IPS-20b (cell line): Measurements from ENCODE around the gene ZNF710.

Experiments used
- H3K27ac ChIP-seq: one replicate; pipeline ENCODE4 v1.5.1; 2013; ENCODE audit warnings: low read length
- H3K27me3 ChIP-seq: 2 replicates; pipeline ENCODE4 v1.6.1; 2013; ENCODE audit warnings: mild to moderate bottlenecking, low read length, inconsistent platforms; ENCODE audit not compliant: insufficient read depth
- H3K36me3 ChIP-seq: 2 replicates; pipeline ENCODE4 v1.6.1; 2013; ENCODE audit warnings: low read depth, mild to moderate bottlenecking, inconsistent platforms, low read length, moderate library complexity; ENCODE audit not compliant: insufficient read depth
- H3K4me1 ChIP-seq: 2 replicates; pipeline ENCODE4 v1.6.1; 2013; ENCODE audit warnings: mild to moderate bottlenecking, control low read depth, inconsistent platforms, low read length, moderate library complexity; ENCODE audit not compliant: insufficient read depth
- H3K4me3 ChIP-seq: 2 replicates; pipeline ENCODE4 v1.5.1; 2013; ENCODE audit warnings: mild to moderate bottlenecking, low read length, inconsistent platforms
- H3K9ac ChIP-seq: 2 replicates; pipeline ENCODE4 v1.6.1; 2013; ENCODE audit warnings: low read depth, mild to moderate bottlenecking, inconsistent platforms, low read length, moderate library complexity
- H3K9me3 ChIP-seq: 2 replicates; pipeline ENCODE4 v1.6.1; 2013; ENCODE audit warnings: mild to moderate bottlenecking, low read depth, low read length, inconsistent platforms; ENCODE audit not compliant: insufficient read depth

Gene ZNF710

DNA sequence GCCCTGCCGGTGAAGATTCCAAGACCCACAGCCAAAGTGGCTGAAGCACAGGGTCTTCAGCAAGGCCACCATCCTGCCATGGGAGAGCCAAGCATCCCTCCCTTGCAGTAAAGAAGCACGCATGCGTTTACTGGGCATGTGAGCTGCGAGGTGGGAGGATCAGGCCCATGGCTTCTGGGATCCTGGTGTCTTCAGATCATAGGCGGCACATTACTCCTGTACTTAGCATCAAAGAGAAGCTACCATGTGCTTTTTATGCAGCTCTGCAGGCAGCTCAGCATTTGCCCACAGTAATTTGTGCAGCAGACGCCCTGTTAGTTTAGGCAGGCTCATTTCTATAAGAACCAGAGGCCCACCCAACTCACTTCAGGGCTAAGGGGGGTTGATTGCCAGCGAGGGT is 55.4 kb downstream of the ZNF710 start:
- H3K4me3 ChIP-seq = no peak overlapping the region
- H3K4me1 ChIP-seq = peaks cover 22% of the 10 kb centered on the region; the same call in 1 of the 2 replicates
- no peak overlapping the region for H3K27ac ChIP-seq
- no peaks in the 10 kb centered on the region for H3K36me3 ChIP-seq
- H3K9me3 ChIP-seq = no peaks in the 10 kb centered on the region
- no peaks in the 10 kb centered on the region for H3K27me3 ChIP-seq
- H3K9ac ChIP-seq = no peak overlapping the region

GRCh38 chr15:90058308-90058707 is 57.2 kb downstream of the ZNF710 start:
- H3K27ac ChIP-seq = no peak overlapping the region
- H3K4me1 ChIP-seq = peaks cover 38% of the 10 kb centered on the region; the same call in 1 of the 2 replicates
- H3K9me3 ChIP-seq = no peaks in the 10 kb centered on the region
- H3K27me3 ChIP-seq = no peaks in the 10 kb centered on the region
- no peak overlapping the region for H3K9ac ChIP-seq
- H3K4me3 ChIP-seq = no peak overlapping the region
- no peaks in the 10 kb centered on the region for H3K36me3 ChIP-seq

- H3K9ac ChIP-seq = no peak overlapping the region
- H3K27ac ChIP-seq = peak overlapping the region; percentile 36
- H3K27me3 ChIP-seq = no peaks in the 10 kb centered on the region
- no peaks in the 10 kb centered on the region for H3K9me3 ChIP-seq
- H3K36me3 ChIP-seq = no peaks in the 10 kb centered on the region
- no peak overlapping the region for H3K4me3 ChIP-seq
- peaks cover 43% of the 10 kb centered on the region; the same call in 1 of the 2 replicates for H3K4me1 ChIP-seq
Observed at GRCh38 chr15:90058775-90059174, 57.7 kb downstream of the ZNF710 start.

GRCh38 chr15:90059208-90059985 is 58.3 kb downstream of the ZNF710 start:
- Histone ChIP-seq H3K4me1 (peaks cover 46% of the 10 kb centered on the region; the same call in 1 of the 2 replicates), H3K27ac (peak overlapping the region; percentile 36), H3K27me3 (no peaks in the 10 kb centered on the region), H3K9me3 (no peaks in the 10 kb centered on the region), H3K9ac (peak overlapping the region; percentile 40; the same call in 1 of the 2 replicates), H3K4me3 (no peak overlapping the region), H3K36me3 (no peaks in the 10 kb centered on the region)

DNA sequence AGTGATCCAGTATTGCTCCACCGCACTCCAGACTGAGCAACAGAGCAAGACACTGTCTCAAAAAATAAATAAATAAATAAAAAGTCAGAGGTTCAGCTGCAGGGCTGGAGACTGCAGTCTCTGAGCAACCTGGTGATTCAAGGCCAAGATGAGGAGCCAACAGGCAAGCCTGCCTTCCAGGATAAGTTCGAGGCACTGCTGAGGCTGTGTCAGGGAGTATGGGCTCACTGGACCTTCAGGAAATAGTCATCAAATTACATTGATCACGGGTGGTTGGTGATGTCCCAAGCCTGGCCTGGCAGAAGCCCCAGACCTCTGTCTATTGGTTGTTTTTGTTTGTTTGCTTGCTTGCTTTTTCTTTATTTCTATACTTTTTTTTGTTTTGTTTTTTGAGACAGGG is 59.7 kb downstream of the ZNF710 start:
- Histone ChIP-seq H3K27me3 (no peaks in the 10 kb centered on the region), H3K4me3 (no peak overlapping the region), H3K36me3 (no peaks in the 10 kb centered on the region), H3K27ac (no peak overlapping the region), H3K4me1 (peaks cover 43% of the 10 kb centered on the region; the same call in 1 of the 2 replicates), H3K9me3 (no peaks in the 10 kb centered on the region), H3K9ac (no peak overlapping the region)

DNA sequence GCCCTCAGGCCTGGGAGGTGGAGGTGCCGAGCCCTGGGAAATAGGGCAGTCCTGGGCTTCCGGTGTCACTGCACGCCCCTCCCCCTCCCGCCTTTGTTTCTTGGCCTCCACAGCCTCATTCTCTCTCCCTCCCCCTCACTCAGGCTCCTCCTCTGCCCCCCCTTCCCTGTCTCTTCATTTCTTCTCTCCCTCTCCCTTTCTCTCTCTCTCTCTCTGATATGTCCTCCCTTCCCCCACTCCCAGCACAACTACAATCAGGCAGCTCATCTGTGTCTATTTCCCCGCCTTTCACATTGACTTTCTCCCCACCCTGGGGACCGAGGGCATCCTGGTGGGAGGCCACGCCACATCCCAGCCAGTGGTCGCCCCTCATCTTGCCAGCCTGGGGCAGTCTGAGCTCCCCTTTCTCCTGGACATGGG is 60.9 kb downstream of the ZNF710 start:
- H3K9ac ChIP-seq = peak overlapping the region; percentile 75; the same call in 1 of the 2 replicates
- H3K27ac ChIP-seq = peak overlapping the region; percentile 91
- H3K4me1 ChIP-seq = peaks cover 43% of the 10 kb centered on the region; the same call in 1 of the 2 replicates
- H3K9me3 ChIP-seq = no peaks in the 10 kb centered on the region
- H3K36me3 ChIP-seq = no peaks in the 10 kb centered on the region
- H3K27me3 ChIP-seq = no peaks in the 10 kb centered on the region
- H3K4me3 ChIP-seq = peak overlapping the region; percentile 39; the same call in 1 of the 2 replicates

DNA sequence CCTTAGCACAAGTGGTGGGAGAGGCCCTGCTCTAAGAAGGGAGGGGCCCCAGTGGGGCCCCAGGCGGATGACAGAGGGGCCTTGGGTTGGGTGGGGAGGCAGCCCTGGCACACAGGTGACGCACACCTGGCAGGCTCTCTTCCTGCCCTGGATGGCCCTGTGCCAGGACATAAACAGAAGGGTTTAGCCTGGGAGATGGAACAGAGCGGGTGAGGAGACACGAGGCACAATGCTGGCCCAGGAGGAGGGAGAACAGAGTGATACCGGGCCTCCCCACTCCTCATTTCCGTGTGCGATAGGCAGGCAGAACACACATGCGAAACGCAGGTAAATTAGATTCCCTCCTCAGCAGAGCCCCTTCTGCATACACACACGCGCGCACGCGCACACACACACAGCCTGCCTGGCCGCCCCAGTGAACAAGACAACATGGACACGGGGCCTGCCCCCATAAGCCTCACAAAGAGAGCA is 61.4 kb downstream of the ZNF710 start:
- peak overlapping the region; percentile 75; the same call in 1 of the 2 replicates for H3K9ac ChIP-seq
- peaks cover 43% of the 10 kb centered on the region; the same call in 1 of the 2 replicates for H3K4me1 ChIP-seq

GRCh38 chr15:90062973-90063769 is 62.0 kb downstream of the ZNF710 start:
- no peaks in the 10 kb centered on the region for H3K9me3 ChIP-seq
- peaks cover 43% of the 10 kb centered on the region; the same call in 1 of the 2 replicates for H3K4me1 ChIP-seq
- peaks cover 4% of the 10 kb centered on the region for H3K36me3 ChIP-seq
- H3K27ac ChIP-seq = peak overlapping the region; percentile 91
- H3K4me3 ChIP-seq = no peak overlapping the region
- no peaks in the 10 kb centered on the region for H3K27me3 ChIP-seq
- peak overlapping the region; percentile 75; the same call in 1 of the 2 replicates for H3K9ac ChIP-seq

More for the DNA sequence above, 61.4 kb downstream of the ZNF710 start:
- Histone ChIP-seq H3K27ac (peak overlapping the region; percentile 91), H3K9me3 (no peaks in the 10 kb centered on the region), H3K4me3 (peak overlapping the region; percentile 39; the same call in 1 of the 2 replicates), H3K27me3 (no peaks in the 10 kb centered on the region), H3K36me3 (no peaks in the 10 kb centered on the region)

DNA sequence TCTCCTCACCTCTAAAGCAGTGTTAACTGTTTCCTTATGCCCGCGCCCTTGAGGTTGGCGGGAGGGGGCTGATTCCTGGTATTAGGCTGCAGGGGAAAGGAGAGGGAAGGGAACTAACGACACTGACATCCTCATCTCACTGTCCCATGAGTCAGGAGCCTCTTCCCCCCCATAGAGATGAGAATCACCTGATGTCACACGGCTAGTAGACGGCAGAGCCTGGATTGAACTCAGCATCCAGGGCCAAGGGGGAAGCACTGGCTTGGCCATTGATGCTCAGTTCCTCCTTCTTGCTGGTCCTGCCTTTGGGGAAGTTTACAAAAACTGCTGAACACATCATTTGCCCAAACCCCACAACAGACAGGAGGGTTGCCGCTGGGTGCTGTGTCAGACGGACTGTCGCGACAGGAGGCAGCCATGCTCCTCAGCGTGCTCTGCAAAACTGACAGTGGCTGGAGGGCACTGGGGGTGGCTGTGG is 62.7 kb downstream of the ZNF710 start:
- Histone ChIP-seq H3K27me3 (no peaks in the 10 kb centered on the region), H3K27ac (peak overlapping the region; percentile 5), H3K36me3 (peaks cover 10% of the 10 kb centered on the region), H3K4me3 (no peak overlapping the region), H3K4me1 (peaks cover 43% of the 10 kb centered on the region; the same call in 1 of the 2 replicates), H3K9me3 (no peaks in the 10 kb centered on the region), H3K9ac (peak overlapping the region; percentile 75; the same call in 1 of the 2 replicates)

DNA sequence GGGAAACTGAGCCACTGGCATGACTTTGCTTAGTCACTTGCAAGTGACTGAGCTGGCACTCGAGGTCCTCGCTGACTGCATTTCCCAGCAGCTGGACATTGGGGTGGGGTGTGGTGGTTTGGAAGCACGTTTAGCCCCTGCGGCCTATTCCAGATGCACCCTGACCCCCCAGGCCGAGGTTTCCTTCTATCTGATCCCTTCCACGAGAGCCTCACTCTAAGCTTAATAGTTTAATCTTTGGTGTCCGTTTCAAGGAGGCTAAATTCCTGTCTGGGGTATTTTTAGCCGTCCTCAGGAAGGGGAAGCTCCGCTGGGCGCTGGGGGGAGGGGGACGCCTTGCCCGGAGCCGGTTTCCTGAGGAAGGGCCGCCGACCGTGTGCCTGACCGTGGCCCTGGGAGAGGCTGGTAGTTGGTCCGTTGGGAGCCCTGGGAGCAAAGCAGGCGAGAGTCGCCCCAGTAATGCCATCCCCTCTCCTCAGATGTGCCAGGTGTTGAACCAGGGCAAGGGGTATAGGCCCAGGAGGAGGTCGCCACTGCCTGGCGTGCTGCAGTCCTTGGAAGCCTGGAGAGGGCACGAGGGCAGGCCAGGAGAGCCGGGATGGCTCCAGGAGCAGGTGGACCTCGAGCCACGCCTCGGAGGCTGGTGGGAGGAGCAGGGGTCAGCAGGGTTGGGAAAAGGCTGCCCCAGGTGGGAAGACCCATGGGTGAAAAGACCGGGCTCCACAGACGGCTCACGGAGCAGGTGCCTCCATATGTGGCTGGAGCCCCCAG is 64.0 kb downstream of the ZNF710 start:
- Histone ChIP-seq H3K27ac (no peak overlapping the region), H3K27me3 (no peaks in the 10 kb centered on the region), H3K9me3 (no peaks in the 10 kb centered on the region), H3K4me3 (no peak overlapping the region), H3K4me1 (peaks cover 35% of the 10 kb centered on the region; the same call in 1 of the 2 replicates), H3K9ac (peak overlapping the region; percentile 4; the same call in 1 of the 2 replicates), H3K36me3 (peaks cover 10% of the 10 kb centered on the region)

DNA sequence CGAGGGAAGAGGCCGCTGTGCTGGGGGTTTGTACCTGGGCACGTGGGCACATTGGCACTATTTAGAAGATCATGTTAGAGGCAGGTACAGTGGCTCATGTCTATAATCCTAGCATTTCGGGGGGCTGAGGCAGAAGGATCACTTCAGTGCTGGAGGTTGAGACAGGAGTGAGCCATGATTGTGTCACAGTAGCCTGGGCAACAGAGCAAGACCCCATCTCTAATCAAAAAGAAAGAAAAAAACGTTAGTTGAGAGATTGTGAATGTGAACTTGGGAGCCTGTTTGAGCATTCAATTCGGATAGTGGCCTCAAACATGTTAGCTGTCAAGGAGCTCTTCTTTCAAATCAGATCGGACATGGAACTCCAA is 64.5 kb downstream of the ZNF710 start:
- Histone ChIP-seq H3K4me1 (peaks cover 35% of the 10 kb centered on the region; the same call in 1 of the 2 replicates), H3K36me3 (peaks cover 10% of the 10 kb centered on the region), H3K4me3 (no peak overlapping the region), H3K27ac (no peak overlapping the region), H3K9me3 (no peaks in the 10 kb centered on the region), H3K27me3 (no peaks in the 10 kb centered on the region), H3K9ac (no peak overlapping the region)
